ENCODE data around the gene UGT1A5.

DNA sequence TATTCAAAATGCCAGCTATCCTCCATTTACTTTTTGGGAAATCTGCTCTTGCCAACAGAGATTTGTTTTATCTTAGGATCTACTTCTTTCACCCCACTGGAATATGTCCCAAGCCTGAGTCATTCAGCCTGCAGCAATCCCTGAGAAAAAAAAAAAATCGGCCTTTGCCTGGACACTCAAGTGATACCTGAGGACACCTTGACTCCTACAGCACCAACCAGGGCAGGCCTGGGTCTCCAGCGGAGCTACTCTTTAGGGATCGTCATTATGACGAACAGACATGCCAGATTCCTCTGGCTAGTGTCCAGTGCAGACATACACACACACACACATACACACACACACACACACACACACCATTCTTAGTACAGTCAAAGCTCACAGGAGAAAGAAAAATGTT, 22.3 kb upstream of the UGT1A5 start:
- no peak for TF ChIP-seq POLR2A (IDR thresholded peaks at IDR 0.05; ENCODE audit: control extremely low read depth in 1 of 2, low read depth in 2 of 2, low read length in 2 of 2)
- TF ChIP-seq, protein P1, sequence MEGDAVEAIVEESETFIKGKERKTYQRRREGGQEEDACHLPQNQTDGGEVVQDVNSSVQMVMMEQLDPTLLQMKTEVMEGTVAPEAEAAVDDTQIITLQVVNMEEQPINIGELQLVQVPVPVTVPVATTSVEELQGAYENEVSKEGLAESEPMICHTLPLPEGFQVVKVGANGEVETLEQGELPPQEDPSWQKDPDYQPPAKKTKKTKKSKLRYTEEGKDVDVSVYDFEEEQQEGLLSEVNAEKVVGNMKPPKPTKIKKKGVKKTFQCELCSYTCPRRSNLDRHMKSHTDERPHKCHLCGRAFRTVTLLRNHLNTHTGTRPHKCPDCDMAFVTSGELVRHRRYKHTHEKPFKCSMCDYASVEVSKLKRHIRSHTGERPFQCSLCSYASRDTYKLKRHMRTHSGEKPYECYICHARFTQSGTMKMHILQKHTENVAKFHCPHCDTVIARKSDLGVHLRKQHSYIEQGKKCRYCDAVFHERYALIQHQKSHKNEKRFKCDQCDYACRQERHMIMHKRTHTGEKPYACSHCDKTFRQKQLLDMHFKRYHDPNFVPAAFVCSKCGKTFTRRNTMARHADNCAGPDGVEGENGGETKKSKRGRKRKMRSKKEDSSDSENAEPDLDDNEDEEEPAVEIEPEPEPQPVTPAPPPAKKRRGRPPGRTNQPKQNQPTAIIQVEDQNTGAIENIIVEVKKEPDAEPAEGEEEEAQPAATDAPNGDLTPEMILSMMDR (IDR thresholded peaks at IDR 0.05; ENCODE audit: control extremely low read depth in 1 of 3, insufficient read depth in 1 of 3, low read depth in 1 of 3, low read length in 3 of 3): no peak
- no peak for TF ChIP-seq JUND (IDR thresholded peaks at IDR 0.05; ENCODE audit: low read length)
- TF ChIP-seq SUZ12 (IDR thresholded peaks at IDR 0.05; ENCODE audit: low read length): no peak
- no peak for TF ChIP-seq CBX5 (IDR thresholded peaks at IDR 0.05; ENCODE audit: low read depth, low read length)
- TF ChIP-seq SP1 (IDR thresholded peaks at IDR 0.05; ENCODE audit: low read depth, low read length): no peak

Measured in H1 (cell line).